WTC11 (cell line): ENCODE data around the gene CLTA.

Experiments used
- EMX1 ChIP-seq: fragments of 250-450 bp; sonication (Bioruptor Pico); IDR thresholded peaks from 2 replicates; pipeline ENCODE4 v1.8.0; 2021; ENCODE audit warnings: mild to moderate bottlenecking
- GABPB1 ChIP-seq: sonication (generic); formaldehyde crosslinking; IDR thresholded peaks from 2 replicates; pipeline ENCODE4 v1.8.1; 2023; ENCODE audit warnings: mild to moderate bottlenecking, missing genetic modification reagents
- NR2C2 ChIP-seq: sonication (generic); formaldehyde crosslinking; IDR thresholded peaks from 2 replicates; pipeline ENCODE4 v1.8.0; 2022; ENCODE audit warnings: mild to moderate bottlenecking, missing genetic modification reagents
- PREB ChIP-seq: sonication (generic); formaldehyde crosslinking; IDR thresholded peaks from 2 replicates; pipeline ENCODE4 v1.8.1; 2022; ENCODE audit warnings: mild to moderate bottlenecking, missing genetic modification reagents, moderate library complexity, borderline replicate concordance
- ZNF121 ChIP-seq: sonication (generic); formaldehyde crosslinking; IDR thresholded peaks from 2 replicates; pipeline ENCODE4 v1.8.0; 2023; ENCODE audit warnings: missing genetic modification reagents
- TF ChIP-seq, protein P1 (sequence below): fragments of 200-600 bp; IDR thresholded peaks from 2 replicates; pipeline ENCODE4 v1.8.0; 2022; ENCODE audit warnings: antibody characterized with exemption
- TF ChIP-seq, protein P2 (sequence below): sonication (generic); formaldehyde crosslinking; IDR thresholded peaks from 2 replicates; pipeline ENCODE4 v1.8.0; 2023; ENCODE audit warnings: mild to moderate bottlenecking, missing genetic modification reagents

DNA sequence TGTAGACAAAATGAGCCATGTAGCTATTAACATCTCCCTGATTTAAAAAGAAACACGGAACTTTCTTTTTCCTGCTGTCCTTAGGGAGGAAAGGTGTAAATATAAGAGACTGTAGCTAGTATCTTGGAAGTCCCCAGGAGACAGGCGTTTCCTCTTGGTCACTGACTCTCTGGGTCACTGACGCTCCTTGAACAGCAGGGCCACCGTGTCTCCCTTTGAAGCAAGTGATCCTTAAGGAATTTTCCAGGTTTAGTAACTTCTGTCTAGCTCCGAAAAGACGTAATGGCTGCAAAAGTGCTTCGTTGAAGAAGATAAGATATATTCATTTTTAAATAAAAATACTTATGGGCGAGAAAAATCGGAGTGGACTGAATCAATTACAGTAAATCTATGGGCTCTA, 745 bp upstream of the CLTA start:
- TF ChIP-seq GABPB1 (CRISPR knock-in tag) (no peak), EMX1 (CRISPR knock-in tag) (no peak), ZNF121 (CRISPR knock-in tag) (no peak), NR2C2 (no peak), PREB (CRISPR knock-in tag) (no peak)
- TF ChIP-seq, protein P1, sequence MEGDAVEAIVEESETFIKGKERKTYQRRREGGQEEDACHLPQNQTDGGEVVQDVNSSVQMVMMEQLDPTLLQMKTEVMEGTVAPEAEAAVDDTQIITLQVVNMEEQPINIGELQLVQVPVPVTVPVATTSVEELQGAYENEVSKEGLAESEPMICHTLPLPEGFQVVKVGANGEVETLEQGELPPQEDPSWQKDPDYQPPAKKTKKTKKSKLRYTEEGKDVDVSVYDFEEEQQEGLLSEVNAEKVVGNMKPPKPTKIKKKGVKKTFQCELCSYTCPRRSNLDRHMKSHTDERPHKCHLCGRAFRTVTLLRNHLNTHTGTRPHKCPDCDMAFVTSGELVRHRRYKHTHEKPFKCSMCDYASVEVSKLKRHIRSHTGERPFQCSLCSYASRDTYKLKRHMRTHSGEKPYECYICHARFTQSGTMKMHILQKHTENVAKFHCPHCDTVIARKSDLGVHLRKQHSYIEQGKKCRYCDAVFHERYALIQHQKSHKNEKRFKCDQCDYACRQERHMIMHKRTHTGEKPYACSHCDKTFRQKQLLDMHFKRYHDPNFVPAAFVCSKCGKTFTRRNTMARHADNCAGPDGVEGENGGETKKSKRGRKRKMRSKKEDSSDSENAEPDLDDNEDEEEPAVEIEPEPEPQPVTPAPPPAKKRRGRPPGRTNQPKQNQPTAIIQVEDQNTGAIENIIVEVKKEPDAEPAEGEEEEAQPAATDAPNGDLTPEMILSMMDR, result no peak
- TF ChIP-seq, protein P2, sequence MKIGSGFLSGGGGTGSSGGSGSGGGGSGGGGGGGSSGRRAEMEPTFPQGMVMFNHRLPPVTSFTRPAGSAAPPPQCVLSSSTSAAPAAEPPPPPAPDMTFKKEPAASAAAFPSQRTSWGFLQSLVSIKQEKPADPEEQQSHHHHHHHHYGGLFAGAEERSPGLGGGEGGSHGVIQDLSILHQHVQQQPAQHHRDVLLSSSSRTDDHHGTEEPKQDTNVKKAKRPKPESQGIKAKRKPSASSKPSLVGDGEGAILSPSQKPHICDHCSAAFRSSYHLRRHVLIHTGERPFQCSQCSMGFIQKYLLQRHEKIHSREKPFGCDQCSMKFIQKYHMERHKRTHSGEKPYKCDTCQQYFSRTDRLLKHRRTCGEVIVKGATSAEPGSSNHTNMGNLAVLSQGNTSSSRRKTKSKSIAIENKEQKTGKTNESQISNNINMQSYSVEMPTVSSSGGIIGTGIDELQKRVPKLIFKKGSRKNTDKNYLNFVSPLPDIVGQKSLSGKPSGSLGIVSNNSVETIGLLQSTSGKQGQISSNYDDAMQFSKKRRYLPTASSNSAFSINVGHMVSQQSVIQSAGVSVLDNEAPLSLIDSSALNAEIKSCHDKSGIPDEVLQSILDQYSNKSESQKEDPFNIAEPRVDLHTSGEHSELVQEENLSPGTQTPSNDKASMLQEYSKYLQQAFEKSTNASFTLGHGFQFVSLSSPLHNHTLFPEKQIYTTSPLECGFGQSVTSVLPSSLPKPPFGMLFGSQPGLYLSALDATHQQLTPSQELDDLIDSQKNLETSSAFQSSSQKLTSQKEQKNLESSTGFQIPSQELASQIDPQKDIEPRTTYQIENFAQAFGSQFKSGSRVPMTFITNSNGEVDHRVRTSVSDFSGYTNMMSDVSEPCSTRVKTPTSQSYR (CRISPR knock-in tag), result no peak
